CMK (cell line): ENCODE measurements around the gene UCP3.

Experiments used
- DNase-seq: peaks from one replicate; pipeline ENCODE4 v3.0.0-alpha.2; 2010; ENCODE audit warnings: low read depth

The UCP3 gene, protein sequence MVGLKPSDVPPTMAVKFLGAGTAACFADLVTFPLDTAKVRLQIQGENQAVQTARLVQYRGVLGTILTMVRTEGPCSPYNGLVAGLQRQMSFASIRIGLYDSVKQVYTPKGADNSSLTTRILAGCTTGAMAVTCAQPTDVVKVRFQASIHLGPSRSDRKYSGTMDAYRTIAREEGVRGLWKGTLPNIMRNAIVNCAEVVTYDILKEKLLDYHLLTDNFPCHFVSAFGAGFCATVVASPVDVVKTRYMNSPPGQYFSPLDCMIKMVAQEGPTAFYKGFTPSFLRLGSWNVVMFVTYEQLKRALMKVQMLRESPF

DNA sequence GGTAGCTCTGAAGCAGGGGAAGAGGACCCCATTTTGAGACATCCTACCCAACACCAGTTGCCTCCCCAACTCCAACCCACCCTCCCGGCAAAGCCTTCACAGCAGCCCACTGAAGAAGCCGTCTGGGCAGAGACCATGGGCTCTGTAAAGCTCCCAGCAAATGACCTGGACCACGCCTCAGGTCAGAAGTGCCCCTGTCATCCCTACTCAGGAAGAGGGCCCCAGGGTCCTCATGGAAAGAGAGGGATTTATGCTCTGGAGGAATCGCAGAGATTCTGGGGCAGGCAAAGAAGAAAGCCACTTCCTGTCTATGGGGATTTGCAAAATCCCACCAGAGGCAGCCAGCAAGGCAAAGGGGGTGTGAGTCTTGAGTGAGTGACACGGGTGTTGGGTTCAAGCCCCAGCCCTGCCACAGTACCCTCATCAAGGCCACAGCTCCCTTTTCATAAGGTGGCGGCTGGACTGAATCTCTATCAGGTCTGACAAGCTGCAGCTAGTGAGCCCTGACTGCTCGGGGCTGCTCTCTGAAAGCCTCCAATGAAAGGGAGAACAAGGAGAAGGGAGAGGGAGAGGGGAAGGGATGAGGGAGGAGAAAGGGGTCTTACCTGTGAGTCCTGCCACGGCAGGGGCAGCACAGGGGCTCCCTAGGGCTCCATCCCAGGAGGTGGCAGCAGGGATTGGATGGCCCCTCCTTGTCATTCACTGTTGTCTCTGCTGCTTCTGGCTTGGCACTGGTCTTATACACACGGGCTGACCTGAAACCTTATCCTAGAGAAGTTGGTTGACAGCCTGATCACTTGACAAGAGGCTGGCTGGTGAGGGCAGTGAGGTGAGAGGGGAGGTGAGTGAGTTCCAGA is at the start of gene UCP3:
TSS of gene UCP3 (minus strand) at position 713 of the 857 bp plus-strand sequence. CDS start 2,043 bp downstream, outside the sequence.
- DNase-seq, result no peak

DNA sequence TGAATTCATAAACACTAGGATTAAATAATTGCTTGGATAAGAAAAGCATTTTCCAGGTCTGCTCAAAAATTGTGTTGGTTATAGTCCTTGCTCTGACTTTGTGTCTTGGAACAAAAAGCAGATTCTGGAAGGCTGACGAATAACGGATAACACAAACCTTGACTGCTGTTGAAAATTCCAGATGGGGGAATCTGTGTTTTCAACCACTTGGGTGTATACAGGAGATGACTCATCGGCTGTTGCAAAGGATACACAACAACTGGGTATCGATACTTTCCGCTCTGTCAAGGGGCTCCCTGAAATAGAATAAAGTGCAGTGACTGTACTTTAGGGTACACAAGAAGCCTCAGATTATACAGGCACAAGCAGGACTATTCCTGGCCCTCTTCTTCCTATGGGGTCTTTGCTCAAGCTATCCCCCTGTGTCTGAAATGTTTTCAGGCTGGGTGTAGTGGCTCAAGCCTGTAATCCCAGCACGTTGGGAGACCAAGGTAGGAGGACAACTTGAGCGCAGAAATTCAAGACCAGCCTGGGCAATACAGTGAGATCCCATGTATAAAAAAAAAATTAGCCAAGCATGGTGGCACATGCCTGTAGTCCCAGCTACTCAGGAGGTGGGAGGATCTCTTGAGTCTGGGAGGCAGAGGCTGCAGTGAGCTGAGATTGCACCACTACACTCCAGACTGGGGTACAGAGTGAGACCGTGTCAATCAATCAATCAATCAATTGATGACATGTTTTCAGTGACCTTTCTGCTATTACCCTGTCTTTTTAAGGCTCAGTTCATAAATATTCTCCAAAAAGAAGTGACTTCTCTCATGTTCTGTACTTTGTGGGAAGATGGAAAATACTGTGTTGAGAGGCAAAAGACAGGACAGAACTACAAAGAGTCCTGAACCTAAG is 48.6 kb upstream of the UCP3 start:
- no peak for DNase-seq

DNA sequence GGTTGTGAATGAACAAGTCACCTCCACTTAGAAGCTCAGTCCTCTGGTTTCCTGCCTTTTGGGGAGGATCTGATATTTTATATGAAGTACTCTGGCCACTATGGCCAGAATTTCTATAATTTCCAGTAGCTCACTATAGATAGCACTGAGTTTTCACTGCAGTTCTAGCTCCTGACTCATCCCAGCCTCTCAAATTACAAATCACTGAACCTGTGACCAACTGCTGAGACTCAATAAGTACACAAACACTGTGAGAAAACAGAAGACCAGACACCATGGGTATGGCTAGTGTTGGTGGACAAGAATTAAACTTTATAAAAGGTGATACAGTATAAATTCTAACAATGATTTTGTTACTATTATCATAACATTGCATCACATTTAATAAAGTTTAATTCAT is 47.1 kb upstream of the UCP3 start:
- no peak for DNase-seq

DNA sequence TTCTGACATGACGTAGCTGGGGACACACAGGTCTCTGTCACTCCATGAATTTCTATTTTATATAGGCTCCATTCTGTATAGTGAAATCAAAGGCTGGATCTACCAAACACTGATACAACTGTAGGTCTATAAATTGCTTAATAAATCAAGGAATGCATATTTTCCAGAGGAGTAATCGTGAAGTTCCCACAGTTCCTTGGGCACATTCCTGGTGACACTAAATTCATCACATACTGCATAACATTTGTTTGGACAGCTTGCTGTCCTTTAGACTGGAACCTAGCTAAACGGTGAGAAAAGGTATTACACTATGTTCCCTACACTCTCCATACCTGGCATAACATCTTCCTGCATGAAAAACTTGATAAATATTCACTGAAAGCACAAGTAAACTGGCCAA is 41.6 kb upstream of the UCP3 start:
- DNase-seq, result no peak

DNA sequence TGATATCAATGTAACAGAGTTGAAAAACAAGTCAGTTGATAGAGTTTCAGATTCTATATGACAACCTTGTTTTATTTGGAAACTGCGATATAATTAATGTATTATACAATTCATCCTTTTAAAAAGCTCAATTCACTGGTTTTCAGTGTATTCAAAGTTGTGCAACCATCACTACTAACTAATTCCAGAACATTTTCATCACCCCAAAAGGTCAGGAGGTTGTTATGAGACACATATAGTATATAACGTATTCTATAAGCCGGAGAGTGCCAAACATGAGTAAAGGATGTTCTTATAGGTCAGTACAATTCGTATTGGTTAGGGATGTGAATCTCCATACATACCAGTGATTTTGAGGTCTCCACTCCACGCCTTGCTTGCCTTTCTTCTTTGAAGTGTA is 40.1 kb upstream of the UCP3 start:
- no peak for DNase-seq

DNA sequence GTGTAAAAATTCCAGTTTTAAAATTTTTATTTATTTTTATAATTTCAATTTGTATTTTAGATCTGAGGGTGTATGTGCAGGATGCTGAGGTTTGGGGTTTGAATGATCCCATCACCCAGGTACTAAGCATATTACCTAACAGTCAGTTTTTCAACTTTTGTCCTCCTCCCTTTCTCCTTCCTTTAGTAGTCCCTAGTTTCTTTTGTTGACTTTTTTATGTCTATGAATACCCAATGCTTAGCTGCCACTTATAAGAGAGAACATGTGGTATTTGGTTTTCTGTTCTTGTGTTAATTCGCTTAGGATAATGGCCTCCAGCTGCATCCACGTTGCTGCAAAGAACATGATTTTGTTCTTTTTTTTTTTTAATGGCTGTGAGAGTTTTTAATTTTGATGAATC is 35.7 kb upstream of the UCP3 start:
- DNase-seq, result no peak

DNA sequence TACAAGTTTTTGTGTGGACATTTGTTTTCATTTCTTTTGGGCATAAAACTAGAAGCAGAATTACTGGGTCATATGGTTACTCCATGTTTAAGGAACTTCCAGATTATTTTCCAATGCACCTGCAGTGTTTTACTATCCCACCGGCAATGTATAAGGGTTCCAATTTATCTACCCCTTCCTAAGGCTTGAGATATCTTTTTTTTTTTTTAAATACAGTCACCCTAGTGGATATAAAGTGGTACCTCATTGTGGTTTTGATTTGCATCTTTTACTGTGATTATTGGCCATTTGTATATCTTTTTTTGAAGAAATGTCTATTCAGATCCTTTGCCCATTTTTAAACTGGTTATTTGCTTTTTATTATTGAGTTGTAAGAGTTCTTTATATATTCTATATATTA is 34.6 kb upstream of the UCP3 start:
- no peak for DNase-seq

DNA sequence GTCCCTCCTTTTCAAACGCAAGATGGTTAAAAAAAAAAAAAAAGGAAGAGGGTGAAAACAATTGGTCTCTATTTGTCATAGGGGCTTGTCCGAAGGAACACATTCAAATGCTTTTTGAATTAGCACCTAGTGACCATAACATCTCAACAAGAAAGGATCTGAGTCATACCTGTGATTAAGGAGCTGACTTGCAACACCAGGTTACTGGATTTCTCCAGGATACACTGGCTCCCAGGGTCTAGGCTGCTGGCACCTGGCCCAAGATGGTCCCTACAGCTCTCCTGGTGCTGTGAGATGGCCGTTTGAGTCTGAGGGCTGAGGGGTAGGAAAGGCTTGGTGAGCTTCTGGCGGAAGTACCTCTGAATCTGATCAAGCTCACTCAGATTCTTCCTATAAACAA is 28.4 kb upstream of the UCP3 start:
- no peak for DNase-seq

DNA sequence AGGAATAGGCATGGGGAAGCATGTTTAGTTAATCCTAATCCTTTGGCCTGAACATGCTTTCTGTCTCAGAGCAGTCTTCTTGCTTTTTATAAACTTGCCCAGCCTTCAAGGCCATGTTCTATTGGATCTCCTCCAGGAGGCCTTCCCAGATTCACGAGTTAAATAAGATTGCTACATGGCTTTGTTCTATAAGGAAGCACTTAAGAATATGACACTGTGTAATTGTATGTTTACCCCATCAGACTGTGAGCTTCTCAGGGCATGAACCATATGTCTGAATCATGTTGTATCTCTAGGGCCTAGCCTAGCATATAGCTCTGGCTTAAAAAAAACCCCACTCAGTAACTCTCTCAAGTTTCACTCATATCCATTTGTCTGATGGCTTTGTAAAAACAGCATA is 26.4 kb upstream of the UCP3 start:
- no peak for DNase-seq

DNA sequence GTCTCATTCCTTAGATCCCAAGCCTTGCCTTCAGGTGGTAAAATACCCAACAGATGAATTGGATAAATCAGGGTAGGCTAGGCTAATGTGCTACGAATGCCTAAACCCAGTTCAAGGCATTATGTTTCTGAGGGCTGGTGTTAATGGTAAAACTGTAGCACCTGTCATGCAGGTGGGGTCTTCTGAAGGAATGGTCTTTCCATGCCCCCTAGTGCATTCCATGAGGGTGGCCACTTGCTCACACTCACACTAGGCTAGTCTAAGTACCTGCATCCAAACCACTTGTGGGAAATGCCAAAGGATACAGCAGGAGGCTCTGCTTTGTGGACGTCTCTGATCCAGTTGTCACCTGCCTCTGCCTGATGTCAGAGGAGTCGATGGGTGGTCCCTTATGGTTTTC is 24.2 kb upstream of the UCP3 start:
- no peak for DNase-seq

DNA sequence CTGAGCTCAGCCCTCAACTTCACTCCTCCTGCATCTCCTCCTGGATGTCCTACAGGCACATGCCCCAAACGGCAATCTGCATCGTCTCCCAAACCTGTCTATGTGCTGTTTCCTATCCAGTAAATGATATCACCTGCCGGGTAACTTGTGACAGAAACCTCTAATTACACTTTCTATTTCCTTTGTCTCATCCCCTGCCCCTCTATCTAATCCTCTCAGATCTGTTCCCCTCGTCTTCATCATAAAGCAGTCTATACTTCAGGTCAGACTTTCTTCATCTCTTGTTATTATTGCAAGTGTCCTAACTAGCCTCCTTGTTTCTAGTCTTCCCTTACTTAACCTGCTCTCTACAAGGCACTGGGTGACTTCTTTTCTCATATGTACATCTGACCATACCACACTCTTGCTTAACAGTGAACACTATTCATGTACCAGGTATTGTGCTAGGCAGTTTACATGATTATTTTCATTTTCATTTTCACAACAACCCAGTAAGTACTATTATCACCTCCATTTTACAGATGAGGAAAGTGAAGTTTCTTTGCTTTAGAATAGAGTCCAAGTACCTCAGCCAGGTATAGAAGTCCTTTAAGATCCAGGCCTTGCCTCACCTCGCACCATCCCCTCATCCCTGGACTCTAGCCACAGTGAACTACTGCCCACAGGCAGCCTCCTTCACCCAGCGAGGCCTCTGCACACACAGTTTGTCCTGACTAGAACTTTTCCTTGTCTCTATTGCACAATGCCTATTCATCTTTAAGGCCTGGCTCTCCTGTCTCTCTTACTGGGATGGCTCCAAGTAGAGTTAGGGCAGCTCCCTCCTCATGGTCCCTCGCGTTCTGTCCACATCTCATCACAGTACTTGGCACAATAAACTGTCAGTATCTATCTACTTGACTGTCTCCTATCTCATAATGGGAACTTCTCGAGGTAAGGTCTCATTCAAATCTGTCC is 22.1 kb upstream of the UCP3 start:
- no peak for DNase-seq

DNA sequence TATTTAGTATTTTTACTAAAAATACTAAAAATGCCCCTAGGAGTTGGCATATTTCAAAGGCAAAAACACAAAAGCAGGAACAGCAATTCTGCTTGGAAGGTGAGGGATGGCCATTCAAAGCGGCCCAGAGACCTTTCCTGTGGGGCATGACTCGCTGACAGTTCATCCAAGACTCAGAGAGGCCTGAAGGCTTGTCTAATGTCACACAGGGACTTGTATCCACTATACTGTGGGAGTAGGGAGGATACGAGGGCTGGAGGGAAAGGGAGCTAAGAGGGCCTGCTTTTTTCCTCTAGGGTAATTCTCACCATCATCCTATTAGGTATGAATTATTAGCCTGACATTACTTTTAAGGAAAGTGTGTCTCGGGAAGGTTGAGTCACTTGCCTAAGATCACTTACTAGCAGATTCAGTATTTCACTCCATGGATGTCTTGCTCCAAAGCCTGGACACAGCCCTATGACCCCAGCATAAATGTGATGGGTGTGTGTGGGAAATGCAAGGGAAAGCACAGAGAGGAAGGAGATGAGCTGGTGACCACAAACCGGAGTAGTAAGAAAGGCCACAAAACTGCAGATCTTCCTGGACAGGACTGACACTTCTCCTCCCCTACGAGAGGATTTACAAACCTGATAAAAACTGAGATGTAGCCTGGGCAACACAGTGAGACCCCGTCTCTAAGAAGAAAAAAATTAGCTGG is 16.7 kb upstream of the UCP3 start:
- DNase-seq, result no peak

DNA sequence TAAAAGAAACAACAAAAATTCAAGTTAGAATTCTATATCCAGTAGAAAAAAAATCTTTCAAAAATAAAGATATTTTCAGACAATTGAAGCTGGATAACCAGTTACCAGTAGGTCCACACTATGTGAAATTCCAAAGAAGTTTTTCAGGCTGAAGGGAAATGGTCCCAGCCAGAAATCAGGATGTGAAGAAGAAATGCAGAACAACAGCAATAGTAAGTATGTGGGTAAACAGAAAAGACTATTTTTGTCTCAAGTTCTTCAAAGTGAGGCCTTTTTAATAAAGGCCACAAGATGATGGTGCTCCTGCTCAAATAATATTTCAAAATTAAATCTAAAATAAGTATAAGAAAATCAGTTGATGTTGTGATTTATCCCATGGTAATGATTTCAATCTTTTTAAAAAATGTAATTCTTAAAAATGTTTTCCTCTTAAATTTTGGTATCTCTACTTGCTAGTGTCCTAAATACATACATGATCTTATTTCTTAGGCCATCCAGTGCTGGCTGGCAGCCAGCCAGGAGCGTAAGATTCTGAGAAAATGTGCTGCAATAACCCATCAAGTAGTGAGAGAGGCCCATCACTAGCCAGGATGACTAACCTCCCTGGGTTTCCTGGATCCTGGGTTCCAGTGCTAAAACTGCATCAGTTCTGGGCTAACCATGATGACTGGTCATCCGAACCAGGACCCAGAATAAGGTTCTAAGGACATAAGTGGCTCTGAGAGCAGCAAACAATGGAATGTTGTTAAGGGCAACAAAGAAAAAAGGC is 15.6 kb upstream of the UCP3 start:
- DNase-seq, result no peak

DNA sequence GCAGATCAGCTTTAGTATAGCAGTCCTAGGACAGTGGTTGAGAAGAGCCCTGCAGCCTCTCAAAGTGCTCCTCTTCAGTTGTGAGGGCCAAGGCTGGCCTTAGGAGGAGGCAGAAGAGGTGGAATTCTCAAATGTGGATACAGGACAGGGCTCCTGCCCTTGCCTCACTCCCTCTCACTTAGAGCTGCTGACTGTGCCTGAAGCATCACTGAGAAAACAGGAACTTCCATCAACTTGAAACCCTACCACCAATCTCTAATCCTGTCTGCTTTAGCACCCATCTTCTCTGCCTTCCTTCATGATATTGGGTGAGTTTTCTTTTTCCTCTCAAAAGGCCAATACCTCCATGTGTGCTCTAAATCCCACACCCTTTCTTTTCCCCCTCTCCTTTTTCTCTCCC is 14.4 kb upstream of the UCP3 start:
- no peak for DNase-seq

DNA sequence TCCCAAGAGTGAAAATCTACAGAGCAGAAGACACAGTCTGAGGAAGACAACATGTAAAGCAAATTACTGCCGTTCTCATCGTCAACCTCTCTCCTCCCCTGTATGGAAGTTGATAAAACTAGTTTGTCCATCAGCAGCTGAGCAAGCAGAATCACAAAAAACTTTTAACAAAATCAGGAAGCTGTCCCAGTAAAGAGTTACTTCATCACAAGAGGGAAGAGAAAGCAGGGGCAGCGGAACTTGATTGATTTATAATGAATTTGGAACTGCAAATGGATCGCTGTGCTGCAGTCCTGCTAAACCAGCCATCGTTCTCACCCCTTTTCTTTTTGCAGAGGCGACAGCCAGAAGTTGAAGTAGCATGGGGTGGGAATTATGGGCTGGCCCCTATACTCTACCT is 13.7 kb upstream of the UCP3 start:
- no peak for DNase-seq

DNA sequence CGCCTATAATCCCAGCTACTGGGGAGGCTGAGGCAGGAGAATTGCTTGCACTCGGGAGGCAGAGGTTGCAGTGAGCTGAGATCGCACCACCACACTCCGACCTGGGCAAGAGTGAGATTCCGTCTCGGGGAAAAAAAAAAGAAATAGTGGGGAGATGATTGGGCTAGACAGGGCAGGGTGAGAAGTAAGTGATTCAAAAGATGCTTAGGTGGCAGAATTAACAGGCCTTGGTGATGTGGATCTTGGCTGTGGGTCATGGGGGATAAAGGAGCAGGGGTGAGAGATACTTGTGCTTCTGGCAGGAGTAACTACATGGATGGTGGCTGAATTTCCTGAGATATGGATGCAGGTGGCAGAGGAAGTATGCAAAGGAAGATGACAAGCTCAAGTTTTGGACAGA is 13.1 kb upstream of the UCP3 start:
- no peak for DNase-seq

DNA sequence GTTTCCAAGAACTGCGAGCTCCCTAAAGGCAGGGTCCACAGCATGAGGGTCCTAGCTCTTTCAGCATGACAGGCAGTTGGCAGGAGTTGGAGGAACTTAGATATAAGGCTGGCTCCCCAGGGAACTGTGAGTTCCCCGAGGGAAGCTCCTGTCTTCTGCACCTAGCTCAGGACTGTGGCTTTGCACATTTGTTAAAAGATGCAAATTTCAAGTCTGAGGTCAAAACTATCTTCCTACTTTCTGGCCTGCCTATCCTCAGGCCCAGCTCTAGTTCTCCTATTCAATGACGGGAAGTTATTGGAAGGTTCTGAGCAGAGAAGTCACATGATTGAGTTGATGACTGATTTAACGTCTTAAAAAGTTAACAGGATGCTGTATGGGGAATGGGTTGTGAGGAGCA is 11.7 kb upstream of the UCP3 start:
- DNase-seq, result no peak

DNA sequence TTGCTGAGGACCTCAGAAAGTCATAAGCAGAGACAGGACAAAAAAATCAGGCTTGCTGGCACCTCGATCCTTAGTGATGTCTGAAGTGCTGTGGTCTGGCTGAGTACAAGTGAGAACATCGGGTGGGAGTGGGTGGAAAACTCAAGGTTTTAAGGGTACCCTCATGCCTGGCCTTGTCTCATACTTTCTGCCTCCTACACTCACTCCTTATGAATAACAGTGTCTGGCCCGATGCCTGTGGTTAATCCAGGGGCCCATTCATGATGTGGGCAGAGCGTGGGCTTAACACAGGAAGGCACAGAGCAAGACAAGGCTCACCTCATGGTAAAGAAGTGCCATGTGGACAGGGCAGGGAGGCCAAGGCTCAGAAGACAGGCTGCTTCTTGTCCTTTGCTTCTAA is 11.0 kb upstream of the UCP3 start:
- DNase-seq, result no peak

DNA sequence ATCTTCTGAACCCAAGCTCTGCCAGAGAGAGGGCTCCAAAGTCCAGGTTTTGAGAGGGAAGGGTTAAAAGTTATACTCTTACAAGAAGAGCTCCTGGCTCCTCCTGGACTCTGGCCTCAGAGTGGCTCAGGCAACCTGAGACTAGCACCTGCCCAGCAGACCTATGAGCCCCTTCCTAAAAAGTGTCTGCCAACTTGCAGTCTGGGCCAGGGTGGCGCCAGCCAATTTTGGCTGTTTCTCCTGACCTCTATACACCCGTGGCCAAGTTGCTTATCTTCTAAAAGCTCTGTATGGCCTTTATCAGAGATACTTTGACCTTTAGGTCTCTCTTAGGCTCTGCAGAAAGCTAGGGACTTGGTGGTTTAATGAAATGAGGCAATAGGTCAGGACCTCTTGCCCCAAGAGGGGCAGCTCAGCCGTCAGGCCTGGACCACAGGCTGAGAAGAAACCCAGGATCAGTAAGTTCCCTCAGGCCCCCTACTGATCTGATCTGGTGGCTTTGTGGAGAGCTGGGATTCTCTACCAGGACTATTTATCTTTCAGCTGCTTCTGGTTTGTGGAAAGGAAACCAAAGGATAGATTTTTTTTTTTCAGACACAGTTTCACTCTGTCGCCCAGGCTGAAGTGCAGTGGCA is 10.3 kb upstream of the UCP3 start:
- no peak for DNase-seq
